OCI-LY1 (cell line): ENCODE results near the gene INPP5A.

Experiments used
- EZH2 ChIP-seq: fragments of 200-600 bp; sonication (generic), shearing (Covaris generic); IDR thresholded peaks from 2 replicates; pipeline ENCODE4 v1.8.0; 2017; ENCODE audit warnings: borderline replicate concordance, mixed run types, mild to moderate bottlenecking, antibody characterized with exemption, low read length, moderate library complexity, mixed read lengths
- TF ChIP-seq, protein P1 (sequence below): fragments of 200-600 bp; sonication (generic), shearing (Covaris generic); IDR thresholded peaks from 2 replicates; pipeline ENCODE4 v1.5.1; 2017; ENCODE audit warnings: mild to moderate bottlenecking, antibody characterized with exemption, low read length, moderate library complexity, mixed read lengths

DNA sequence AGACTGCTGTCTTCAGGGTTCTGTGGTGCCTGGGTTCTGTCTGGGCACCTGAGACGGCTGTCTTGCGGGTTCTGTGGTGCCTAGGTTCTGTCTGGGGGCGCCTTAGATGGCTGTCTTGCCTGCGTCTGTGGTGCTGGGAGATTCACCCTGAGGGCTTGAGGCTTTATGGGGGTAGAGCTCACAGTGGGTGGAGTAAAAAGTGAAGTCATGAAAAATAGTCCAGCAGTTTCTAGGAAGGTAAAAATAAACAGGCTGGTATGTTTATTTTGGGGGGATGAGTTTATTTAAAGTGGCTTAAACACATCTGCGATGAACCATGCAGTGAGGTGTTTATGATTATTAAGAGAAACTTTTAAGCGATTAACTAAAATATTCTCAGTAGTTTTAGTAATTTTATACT is 184.1 kb downstream of the INPP5A start:
- TF ChIP-seq, protein P1, sequence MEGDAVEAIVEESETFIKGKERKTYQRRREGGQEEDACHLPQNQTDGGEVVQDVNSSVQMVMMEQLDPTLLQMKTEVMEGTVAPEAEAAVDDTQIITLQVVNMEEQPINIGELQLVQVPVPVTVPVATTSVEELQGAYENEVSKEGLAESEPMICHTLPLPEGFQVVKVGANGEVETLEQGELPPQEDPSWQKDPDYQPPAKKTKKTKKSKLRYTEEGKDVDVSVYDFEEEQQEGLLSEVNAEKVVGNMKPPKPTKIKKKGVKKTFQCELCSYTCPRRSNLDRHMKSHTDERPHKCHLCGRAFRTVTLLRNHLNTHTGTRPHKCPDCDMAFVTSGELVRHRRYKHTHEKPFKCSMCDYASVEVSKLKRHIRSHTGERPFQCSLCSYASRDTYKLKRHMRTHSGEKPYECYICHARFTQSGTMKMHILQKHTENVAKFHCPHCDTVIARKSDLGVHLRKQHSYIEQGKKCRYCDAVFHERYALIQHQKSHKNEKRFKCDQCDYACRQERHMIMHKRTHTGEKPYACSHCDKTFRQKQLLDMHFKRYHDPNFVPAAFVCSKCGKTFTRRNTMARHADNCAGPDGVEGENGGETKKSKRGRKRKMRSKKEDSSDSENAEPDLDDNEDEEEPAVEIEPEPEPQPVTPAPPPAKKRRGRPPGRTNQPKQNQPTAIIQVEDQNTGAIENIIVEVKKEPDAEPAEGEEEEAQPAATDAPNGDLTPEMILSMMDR: no peak
- TF ChIP-seq EZH2: no peak
